Activated CD4-positive, alpha-beta memory T cell treated with anti-CD3 and anti-CD28 coated beads for 36 hours (primary cell): ENCODE data around the gene ATAD3B. TPM values are rescaled to one million over a fixed set of nuclear protein-coding genes. Genes with fewer than 3 reads are reported as not detected.
"Not testable (repeated sequence)": the region's sequence is repeated elsewhere in the genome, so short reads cannot be mapped to it uniquely, and the experiment has no call there.

Source experiments
- CTCF ChIA-PET: fragments of 350-600 bp; sonication (Branson Sonifier 250); formaldehyde crosslinking; loops from one replicate; lab custom pipeline; 2021; ENCODE audit warnings: antibody characterized with exemption, inconsistent platforms; lab: Charles Lee
- POLR2A ChIA-PET: fragments of 350-600 bp; sonication (Branson Sonifier 250); formaldehyde crosslinking; loops from one replicate; lab custom pipeline; 2021; ENCODE audit warnings: antibody characterized with exemption; lab: Charles Lee
- DNase-seq: peaks from one replicate; pipeline ENCODE4 v3.0.0-alpha.2; 2020
- H3K27ac Mint-ChIP-seq: one replicate; pipeline ENCODE4 v1.8.0; 2021; ENCODE audit warnings: mixed read lengths
- H3K27me3 Mint-ChIP-seq: one replicate; pipeline ENCODE4 v1.8.0; 2021; ENCODE audit warnings: mixed read lengths
- H3K36me3 Mint-ChIP-seq: one replicate; pipeline ENCODE4 v1.8.0; 2021; ENCODE audit warnings: mixed read lengths
- H3K4me1 Mint-ChIP-seq: one replicate; pipeline ENCODE4 v1.8.0; 2021; ENCODE audit warnings: low read depth, mixed read lengths
- H3K4me3 Mint-ChIP-seq: one replicate; pipeline ENCODE4 v1.8.0; 2021; ENCODE audit warnings: mild to moderate bottlenecking, mixed read lengths
- H3K9me3 Mint-ChIP-seq: one replicate; pipeline ENCODE4 v1.8.0; 2021; ENCODE audit warnings: mixed read lengths
- intact Hi-C: fragments of 100-400 bp; cut with micrococcal nuclease; formaldehyde crosslinking; loops from one replicate; pipeline ENCODE4 v1.15.1; 2023
- total RNA-seq, 2 experiments: library from RNA; stranded (reverse); gene quantifications; one replicate each; pipeline ENCODE4 v1.2.3, GENCODE V29; 2021

ATAD3B gene
- total RNA-seq, 2 experiments from 2014 or later = 35.4 to 36.3 TPM

GRCh38 chr1:1428967-1429366 is 42.6 kb upstream of the ATAD3B start:
- H3K27me3 Mint-ChIP-seq = peaks cover 27% of the 10 kb centered on the region
- H3K36me3 Mint-ChIP-seq, POLR2A ChIA-PET, H3K4me1 Mint-ChIP-seq, DNase-seq, H3K27ac Mint-ChIP-seq, intact Hi-C loops, H3K9me3 Mint-ChIP-seq, H3K4me3 Mint-ChIP-seq: not testable (repeated sequence)
- CTCF ChIA-PET = interaction anchor here (3.1 kb wide), 1 partner anchor 12 kb away, joined by 10 read pairs; no protein-coding TSS in a partner anchor

- no peak overlapping the region for H3K4me3 Mint-ChIP-seq
- ChIA-PET CTCF (interaction anchor here (3.1 kb wide), 1 partner anchor 11 kb away, joined by 10 read pairs; no protein-coding TSS in a partner anchor), POLR2A (no interaction called here)
- H3K27ac Mint-ChIP-seq = no peak overlapping the region
- no peak for DNase-seq
- H3K36me3 Mint-ChIP-seq = no peaks in the 10 kb centered on the region
- no peaks in the 10 kb centered on the region for H3K9me3 Mint-ChIP-seq
- peaks cover 25% of the 10 kb centered on the region for H3K27me3 Mint-ChIP-seq
- peaks cover 8% of the 10 kb centered on the region for H3K4me1 Mint-ChIP-seq
- intact Hi-C loops = no loop called here
Measured at GRCh38 chr1:1429671-1430073, 41.9 kb upstream of the ATAD3B start.

- H3K9me3 Mint-ChIP-seq = no peaks in the 10 kb centered on the region
- peaks cover 13% of the 10 kb centered on the region for H3K4me1 Mint-ChIP-seq
- H3K27ac Mint-ChIP-seq = no peak overlapping the region
- no peak overlapping the region for H3K4me3 Mint-ChIP-seq
- CTCF ChIA-PET = interaction anchor here (0.7 to 3.1 kb wide), 3 partner anchors 11 to 74 kb away, joined by 3 to 10 read pairs (median 3); no protein-coding TSS in a partner anchor
- intact Hi-C loops = no loop called here
- DNase-seq = no peak
- H3K27me3 Mint-ChIP-seq = peaks cover 27% of the 10 kb centered on the region
- H3K36me3 Mint-ChIP-seq = no peaks in the 10 kb centered on the region
- POLR2A ChIA-PET = no interaction called here
Measured at GRCh38 chr1:1430114-1430982, 41.2 kb upstream of the ATAD3B start.

- no peak overlapping the region for H3K27ac Mint-ChIP-seq
- ChIA-PET POLR2A (no interaction called here), CTCF (interaction anchor here (0.8 to 3.1 kb wide), 2 partner anchors 10 to 42 kb away, joined by 3 to 10 read pairs; no protein-coding TSS in a partner anchor)
- H3K4me3 Mint-ChIP-seq = no peak overlapping the region
- no peaks in the 10 kb centered on the region for H3K36me3 Mint-ChIP-seq
- peaks cover 13% of the 10 kb centered on the region for H3K4me1 Mint-ChIP-seq
- H3K9me3 Mint-ChIP-seq = no peaks in the 10 kb centered on the region
- intact Hi-C loops = no loop called here
- DNase-seq = no peak
- H3K27me3 Mint-ChIP-seq = peaks cover 25% of the 10 kb centered on the region
Measured at GRCh38 chr1:1430992-1431844, 40.3 kb upstream of the ATAD3B start.

- no peak for DNase-seq
- Mint-ChIP-seq H3K4me1 (peaks cover 14% of the 10 kb centered on the region), H3K36me3 (no peaks in the 10 kb centered on the region), H3K27ac (no peak overlapping the region), H3K9me3 (no peaks in the 10 kb centered on the region), H3K27me3 (peaks cover 26% of the 10 kb centered on the region), H3K4me3 (no peak overlapping the region)
- POLR2A ChIA-PET = no interaction called here
- CTCF ChIA-PET = no interaction called here
- intact Hi-C loops = no loop called here
Measured at GRCh38 chr1:1431845-1432273, 39.7 kb upstream of the ATAD3B start.

GRCh38 chr1:1432274-1432950 is 39.2 kb upstream of the ATAD3B start:
- no peak overlapping the region for H3K4me3 Mint-ChIP-seq
- intact Hi-C loops = no loop called here
- peaks cover 14% of the 10 kb centered on the region for H3K4me1 Mint-ChIP-seq
- H3K36me3 Mint-ChIP-seq = no peaks in the 10 kb centered on the region
- ChIA-PET POLR2A (no interaction called here), CTCF (interaction anchor here (1.6 kb wide), 1 partner anchor 33 kb away, joined by 5 read pairs; the partner anchor contains the start of gene CCNL2)
- DNase-seq = no peak
- no peak overlapping the region for H3K27ac Mint-ChIP-seq
- peaks cover 26% of the 10 kb centered on the region for H3K27me3 Mint-ChIP-seq
- no peaks in the 10 kb centered on the region for H3K9me3 Mint-ChIP-seq

DNA sequence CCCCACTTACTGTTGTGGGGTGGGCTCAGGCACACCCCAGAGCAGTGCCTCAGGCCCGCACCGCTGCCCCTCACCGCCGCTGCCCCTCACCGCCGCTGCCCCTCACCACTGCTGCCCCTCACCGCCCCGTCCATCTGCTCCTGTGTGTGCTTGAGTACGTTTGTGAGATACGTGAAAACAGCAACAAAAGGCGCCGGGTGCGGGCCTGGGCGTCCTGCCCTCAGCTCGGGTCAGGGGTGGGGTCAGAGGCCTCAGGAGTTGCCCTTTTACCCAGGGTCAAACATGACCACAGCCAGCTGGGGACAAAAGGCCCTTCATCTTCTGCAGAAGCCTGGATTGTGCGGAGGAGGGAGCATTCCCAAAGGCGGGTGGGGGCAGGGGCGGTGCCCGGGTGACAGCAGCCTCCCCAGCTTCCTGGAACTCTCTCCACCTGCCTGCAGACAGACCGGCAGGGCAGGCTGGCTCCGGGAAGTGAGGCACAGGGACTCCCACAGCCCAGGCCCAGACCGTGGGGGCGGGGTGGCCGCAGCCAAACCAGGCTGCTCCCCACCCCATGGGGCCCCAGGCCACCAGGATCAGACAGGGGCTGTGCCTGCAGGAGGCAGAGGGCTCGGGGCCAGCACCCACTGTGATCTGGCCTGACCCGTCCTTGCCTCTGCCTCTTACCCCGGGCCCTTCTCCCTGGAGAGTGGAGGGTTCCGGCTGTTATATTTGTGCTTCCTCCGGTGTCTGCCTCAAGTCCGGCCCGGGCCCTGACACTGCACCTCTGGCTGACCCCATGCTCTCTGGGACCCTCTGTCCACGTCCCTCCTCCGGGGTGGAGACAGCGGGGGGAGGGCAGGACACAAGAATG is 38.4 kb upstream of the ATAD3B start:
- ChIA-PET POLR2A (interaction anchor here (0.7 to 1.6 kb wide), 3 partner anchors 26 to 34 kb away, joined by 3 to 4 read pairs (median 3); partner anchors contain the start of genes CCNL2 and MRPL20), CTCF (interaction anchor here (0.8 to 1.6 kb wide), 3 partner anchors 34 to 72 kb away, joined by 3 to 5 read pairs (median 5); partner anchors contain the start of gene CCNL2)
- DNase-seq = no peak
- Mint-ChIP-seq H3K27ac (no peak overlapping the region), H3K27me3 (peaks cover 26% of the 10 kb centered on the region), H3K9me3 (no peaks in the 10 kb centered on the region), H3K4me1 (peaks cover 14% of the 10 kb centered on the region), H3K4me3 (peak overlapping the region; percentile 35), H3K36me3 (no peaks in the 10 kb centered on the region)
- intact Hi-C loops = no loop called here

DNA sequence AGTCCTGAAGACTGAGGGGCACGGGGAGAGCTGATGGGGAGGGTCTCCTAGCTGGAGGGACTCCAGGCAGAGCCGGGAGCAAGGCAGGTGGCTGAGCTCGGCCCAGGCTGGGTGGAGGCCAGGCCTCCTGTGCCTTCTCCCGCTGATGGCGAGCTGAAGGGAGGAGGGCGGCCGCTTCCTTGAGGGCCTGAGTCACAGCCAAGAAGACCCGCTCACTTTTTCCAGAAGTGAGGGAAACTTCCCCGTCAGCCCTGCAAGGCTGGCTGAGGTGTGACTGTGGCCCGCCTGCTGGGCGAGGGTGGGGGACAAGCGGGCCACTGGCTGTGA is 37.8 kb upstream of the ATAD3B start:
- intact Hi-C loops = no loop called here
- DNase-seq = peak; percentile 77
- POLR2A ChIA-PET = interaction anchor here (0.7 to 1.6 kb wide), 3 partner anchors 26 to 35 kb away, joined by 3 to 4 read pairs (median 3); partner anchors contain the start of genes CCNL2 and MRPL20
- Mint-ChIP-seq H3K27ac (no peak overlapping the region), H3K9me3 (no peaks in the 10 kb centered on the region), H3K4me1 (peaks cover 11% of the 10 kb centered on the region), H3K27me3 (peaks cover 29% of the 10 kb centered on the region), H3K4me3 (peak overlapping the region; percentile 35), H3K36me3 (no peaks in the 10 kb centered on the region)
- CTCF ChIA-PET = interaction anchor here (0.8 to 1.6 kb wide), 3 partner anchors 34 to 71 kb away, joined by 3 to 5 read pairs (median 5); partner anchors contain the start of gene CCNL2

GRCh38 chr1:1434131-1434823 is 37.3 kb upstream of the ATAD3B start:
- no peak overlapping the region for H3K27ac Mint-ChIP-seq
- intact Hi-C loops = no loop called here
- ChIA-PET CTCF (interaction anchor here (0.8 to 1.6 kb wide), 3 partner anchors 35 to 71 kb away, joined by 3 to 5 read pairs (median 5); partner anchors contain the start of gene CCNL2), POLR2A (interaction anchor here (0.7 to 1.6 kb wide), 3 partner anchors 27 to 35 kb away, joined by 3 to 4 read pairs (median 3); partner anchors contain the start of genes CCNL2 and MRPL20)
- H3K36me3 Mint-ChIP-seq = no peaks in the 10 kb centered on the region
- DNase-seq = no peak
- H3K4me3 Mint-ChIP-seq = no peak overlapping the region
- H3K27me3 Mint-ChIP-seq = peaks cover 31% of the 10 kb centered on the region
- H3K9me3 Mint-ChIP-seq = no peaks in the 10 kb centered on the region
- H3K4me1 Mint-ChIP-seq = peaks cover 11% of the 10 kb centered on the region

GRCh38 chr1:1434824-1435105 is 36.8 kb upstream of the ATAD3B start:
- POLR2A ChIA-PET = interaction anchor here (1.6 kb wide), 1 partner anchor 30 kb away, joined by 4 read pairs; no protein-coding TSS in a partner anchor
- CTCF ChIA-PET = interaction anchor here (1.5 kb wide), 1 partner anchor 70 kb away, joined by 5 read pairs; no protein-coding TSS in a partner anchor
- no peaks in the 10 kb centered on the region for H3K9me3 Mint-ChIP-seq
- intact Hi-C loops = no loop called here
- no peak overlapping the region for H3K27ac Mint-ChIP-seq
- no peak for DNase-seq
- no peaks in the 10 kb centered on the region for H3K36me3 Mint-ChIP-seq
- H3K4me3 Mint-ChIP-seq = peak overlapping the region; percentile 23
- H3K4me1 Mint-ChIP-seq = peaks cover 11% of the 10 kb centered on the region
- peaks cover 27% of the 10 kb centered on the region for H3K27me3 Mint-ChIP-seq
